Hepatic stellate cell (primary cell): ENCODE measurements around the gene ZIC2.

Source experiments
- DNase-seq: peaks from one replicate; pipeline ENCODE4 v3.0.0; 2011; ENCODE audit warnings: low spot score

ZIC2 gene

DNA sequence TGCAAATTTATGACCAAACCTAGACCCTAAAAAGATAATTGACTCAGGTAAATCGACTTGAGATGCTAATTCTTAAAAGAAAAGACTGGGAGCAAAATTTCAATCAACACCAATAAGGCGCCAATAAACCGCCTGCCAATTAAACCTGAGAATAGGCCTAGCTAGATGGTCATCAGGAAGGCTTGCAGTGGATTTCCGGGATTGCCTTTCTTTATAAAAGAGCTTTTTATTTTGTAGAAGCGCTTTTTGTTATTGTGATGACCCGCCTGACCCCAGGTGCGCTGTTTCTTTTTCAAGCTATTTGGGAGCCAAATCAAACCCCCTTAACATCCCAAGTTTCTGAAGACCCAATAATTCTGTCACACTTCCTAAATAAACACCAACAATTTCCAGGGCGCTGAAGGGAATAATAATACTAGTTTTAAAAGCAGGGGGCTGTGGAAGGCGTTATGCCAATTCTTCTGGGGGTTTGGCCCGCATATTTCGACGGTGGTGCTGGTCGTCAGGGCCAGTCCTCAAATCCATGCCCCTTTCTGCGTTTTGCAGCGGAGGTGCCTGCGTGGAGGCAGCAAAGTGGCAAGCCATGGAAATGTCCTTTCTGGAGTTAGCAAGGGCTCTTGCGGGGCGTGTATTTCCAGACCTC lies 7.2 kb upstream of the ZIC2 start:
- no peak for DNase-seq

GRCh38 chr13:99974939-99975561 lies 6.5 kb upstream of the ZIC2 start:
- no peak for DNase-seq

DNA sequence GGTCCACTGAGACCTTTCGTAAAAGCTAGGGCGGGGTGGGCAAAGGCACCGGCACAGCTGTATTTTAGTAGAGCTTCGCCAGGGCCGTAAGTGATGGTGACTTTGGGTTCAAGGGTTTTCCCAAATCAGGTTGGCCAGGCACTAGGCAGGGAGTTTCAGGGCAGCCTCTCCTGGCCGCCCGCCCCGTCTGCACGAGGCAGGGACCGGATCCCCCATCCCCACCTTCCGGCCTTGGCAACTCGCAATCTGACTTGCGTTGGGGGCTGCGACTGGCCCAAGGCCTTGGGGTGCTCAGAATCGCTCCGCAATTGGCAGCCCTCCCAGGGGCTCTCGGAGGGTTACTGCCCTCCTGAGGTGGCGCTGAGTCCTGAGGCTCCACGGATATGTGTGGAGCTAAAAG lies 6.0 kb upstream of the ZIC2 start:
- DNase-seq: no peak

DNA sequence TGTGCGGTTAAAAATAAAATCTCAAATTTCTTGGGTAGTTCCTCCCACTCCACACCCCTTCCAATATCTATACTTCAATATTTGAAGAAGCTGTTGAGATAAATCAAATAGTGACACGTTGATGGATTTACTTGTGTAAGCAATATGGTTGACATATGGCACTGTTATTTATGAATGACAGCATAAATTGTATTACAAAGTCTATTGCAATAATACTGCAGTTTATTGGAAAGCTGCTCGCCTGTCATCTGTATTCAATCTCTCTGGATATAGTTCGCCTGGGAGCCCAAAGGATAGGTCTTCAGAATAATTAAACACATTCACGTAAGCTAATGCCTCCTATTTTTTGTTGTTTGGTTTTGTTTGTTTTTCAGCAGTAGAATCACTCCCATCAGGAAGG lies 5.0 kb upstream of the ZIC2 start:
- no peak for DNase-seq

DNA sequence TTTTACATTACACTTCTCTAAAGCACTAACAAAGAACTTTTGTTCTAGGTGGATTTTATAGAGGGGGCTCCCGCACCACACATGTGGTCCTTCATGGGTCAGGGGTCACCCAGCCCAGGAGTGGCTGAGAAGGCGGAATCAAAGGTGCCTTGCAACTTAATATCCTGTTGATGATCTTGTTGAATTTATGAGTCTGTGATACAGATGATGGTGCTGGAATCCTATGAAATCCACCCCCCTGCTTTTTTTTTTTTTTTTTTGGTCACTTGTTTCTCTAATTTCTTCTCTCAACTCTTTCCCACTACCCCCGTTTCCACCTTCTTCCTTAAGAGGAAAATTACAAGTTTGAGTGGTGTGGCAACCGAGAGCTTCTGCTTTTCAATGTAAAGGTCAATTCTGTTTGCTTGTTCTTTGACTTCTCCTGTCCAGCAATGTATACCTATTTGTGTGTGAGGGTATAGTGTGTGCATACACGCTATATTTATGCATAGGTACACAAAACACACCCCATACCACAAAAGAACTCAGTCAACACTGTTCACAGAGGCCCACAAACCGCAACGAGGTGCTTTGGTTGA lies 4.2 kb upstream of the ZIC2 start:
- no peak for DNase-seq

DNA sequence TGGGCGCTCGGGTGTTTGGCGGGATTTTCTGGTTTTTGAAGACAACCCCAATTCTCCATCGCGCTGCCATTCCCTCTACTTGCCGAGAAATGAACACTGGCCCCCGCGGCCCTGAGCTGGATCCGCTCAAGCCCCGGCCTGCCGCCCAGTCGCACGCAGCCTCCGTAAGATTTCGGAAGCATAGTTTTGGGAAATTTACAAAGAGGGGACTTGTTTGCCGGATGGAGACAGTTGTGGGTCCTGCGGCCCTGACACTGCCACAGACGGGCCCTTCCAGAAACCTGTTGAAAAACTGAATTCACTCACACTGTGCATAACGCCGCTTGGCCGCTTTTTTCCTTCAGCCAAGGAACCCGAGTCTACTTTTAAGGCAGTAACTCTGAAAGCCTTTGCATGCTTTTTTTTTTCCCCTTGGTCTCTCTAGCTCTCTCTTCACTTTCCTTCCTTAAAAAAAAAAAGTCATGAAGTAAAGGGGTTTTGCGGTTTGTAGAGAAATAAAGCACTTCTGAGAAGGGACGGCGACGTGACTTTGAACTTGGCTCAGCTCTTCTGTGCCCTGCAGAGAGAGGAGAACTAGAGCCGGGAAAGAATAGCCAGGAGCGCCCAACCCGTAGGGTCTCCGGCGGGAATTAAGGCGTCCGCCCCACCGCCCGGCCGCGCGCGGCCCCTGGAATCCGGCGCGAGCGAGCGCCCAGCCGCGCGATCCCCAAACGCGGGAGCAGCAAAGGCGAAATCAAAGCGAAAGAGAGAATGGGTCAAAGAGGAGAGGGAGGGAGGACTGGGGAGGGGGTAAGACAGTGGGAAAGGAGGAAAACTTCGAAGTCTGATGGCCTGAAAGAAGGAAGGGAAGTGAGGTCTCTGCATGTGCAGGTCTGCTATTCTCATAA lies 3.4 kb upstream of the ZIC2 start:
- no peak for DNase-seq

DNA sequence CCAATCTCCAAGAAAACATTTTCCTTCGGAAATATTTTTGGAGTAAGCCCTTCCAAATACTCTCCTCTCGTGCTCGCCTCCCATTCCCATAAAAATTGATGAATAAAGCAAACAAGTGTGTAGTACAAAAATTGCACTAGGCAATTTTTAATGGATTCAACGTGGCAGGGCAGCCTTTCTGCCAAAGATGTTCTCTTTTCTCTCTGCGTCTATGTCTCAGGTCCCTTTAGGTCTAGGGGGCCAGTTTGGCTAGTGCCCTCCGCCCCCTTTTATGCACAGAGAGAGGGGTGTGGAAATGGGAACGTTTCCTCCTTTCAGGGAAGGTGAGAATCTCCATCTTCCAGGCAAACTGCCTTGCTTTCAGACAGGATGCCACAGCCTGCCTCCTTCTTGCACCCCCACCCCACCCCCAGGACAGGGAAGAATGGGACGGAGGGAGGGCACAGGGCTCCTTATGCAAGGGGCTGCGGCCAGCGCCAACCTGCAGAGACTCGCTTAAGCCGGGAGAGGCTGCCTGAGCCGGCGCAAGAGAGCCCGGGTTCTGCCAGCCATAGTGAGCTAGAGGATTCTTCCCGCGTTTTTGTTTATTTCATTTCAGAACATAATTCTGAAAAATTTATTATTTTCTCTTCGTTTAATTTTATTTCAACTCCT lies 2.7 kb upstream of the ZIC2 start:
- no peak for DNase-seq

DNA sequence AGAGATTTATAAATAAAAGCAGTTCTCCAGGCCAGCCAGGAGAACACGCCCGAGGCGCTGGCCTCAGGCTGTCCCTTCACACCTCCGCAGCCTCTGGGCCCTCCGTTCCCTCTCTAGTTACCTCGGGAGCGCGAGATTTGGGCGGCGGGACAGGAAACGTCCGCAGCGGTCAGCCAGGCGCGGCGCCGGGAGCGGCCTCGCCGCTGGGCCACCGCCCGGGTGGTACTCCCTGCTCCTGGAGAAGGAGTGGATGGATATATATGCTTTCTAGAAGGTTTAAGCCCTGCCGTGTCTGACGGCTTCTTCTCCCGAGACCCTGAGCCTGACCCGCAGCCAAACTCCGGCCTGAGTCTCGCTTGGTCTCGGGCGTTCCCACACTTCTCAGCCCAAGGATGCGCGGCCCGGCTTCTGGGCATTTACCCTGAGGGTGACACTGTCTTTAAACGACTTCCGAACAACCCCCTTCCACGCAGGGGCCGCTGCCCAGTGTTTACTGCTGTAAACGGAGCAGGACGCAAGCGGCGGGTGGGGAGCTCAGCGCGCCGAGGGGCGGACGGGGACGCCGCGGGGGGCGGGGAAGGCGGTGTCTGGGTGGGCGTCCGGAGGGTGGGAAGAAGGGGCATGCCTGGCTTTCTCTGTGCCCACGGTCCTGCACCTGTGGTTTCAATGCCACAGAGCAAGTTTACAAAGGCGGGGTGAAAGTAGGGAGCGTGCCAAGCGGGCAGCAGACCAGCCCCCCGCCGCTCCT lies 2.0 kb upstream of the ZIC2 start:
- no peak for DNase-seq

- DNase-seq: peak; percentile 83
These were observed 1.3 kb upstream of the ZIC2 start for GRCh38 chr13:99980201-99980823.

GRCh38 chr13:99980824-99981734 lies 505 bp upstream of the ZIC2 start:
- DNase-seq: no peak

- no peak for DNase-seq
These were observed 599 bp downstream of the ZIC2 start for GRCh38 chr13:99982036-99982730.

GRCh38 chr13:99982731-99983498 lies 1.3 kb downstream of the ZIC2 start:
- DNase-seq: no peak

GRCh38 chr13:99983499-99984401 lies 2.2 kb downstream of the ZIC2 start:
- no peak for DNase-seq

GRCh38 chr13:99984461-99985240 lies 3.1 kb downstream of the ZIC2 start:
- no peak for DNase-seq

DNA sequence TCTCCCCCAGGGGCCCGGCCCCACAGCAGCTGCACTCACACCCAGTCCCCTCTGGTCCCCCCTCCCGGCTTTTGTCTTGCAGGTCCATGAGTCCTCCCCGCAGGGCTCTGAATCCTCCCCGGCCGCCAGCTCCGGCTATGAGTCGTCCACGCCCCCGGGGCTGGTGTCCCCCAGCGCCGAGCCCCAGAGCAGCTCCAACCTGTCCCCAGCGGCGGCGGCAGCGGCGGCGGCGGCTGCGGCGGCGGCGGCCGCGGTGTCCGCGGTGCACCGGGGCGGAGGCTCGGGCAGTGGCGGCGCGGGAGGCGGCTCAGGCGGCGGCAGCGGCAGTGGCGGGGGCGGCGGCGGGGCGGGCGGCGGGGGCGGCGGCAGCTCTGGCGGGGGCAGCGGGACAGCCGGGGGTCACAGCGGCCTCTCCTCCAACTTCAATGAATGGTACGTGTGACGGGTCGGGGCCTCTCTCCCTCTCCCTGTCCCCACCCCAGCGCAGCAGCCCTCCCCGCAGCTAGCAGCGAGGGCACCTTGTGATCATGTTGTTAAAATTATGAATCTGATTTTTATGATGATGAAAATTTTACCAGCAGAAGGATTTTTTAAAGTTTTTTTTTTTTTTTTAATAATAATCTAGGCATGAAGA lies 3.8 kb downstream of the ZIC2 start:
- DNase-seq: no peak

DNA sequence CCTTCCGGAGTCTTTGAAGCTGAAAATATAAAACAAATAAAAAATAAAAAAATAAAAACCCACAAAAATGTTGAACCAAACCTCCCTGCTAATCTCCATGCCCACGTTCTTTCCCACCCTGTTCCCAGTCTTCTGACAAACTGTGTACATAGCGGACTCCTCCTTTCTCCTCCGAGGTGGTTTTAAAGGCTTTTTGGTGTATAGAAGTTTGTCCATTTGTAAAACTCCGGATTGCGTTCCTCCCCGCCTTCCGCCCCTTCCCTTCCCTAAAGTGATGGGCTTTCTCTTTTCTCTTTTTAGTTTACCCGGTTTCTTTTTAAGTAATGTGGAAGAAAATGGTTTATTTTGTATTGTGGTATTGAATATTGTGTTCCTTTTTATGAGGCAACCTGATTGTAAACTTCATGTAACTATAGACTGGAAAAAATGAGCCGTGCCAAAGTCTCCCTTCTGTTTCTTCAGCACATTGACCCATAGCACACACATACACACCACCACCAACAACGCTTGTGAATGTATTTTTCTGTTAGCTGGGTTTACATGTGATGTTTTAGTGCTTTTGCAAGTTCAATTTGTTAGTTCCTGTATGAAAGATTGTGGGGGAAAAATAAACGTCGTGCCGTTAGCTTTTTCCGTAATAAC lies 4.4 kb downstream of the ZIC2 start:
- DNase-seq: no peak
